BLaER1 treated with 17β-estradiol and CSF1 and Interleukin-3, amounts not matched to agents 10 nM and 100 nM (cell line): ENCODE data around the gene PDZK1IP1.

Source experiments
- H3K27ac ChIP-seq, 11 experiments: shearing (Covaris generic); formaldehyde crosslinking; 2 replicates each; pipeline ENCODE4 v1.8.1; 2022
- H3K27me3 ChIP-seq, 11 experiments: shearing (Covaris generic); formaldehyde crosslinking; 2 replicates each; pipeline ENCODE4 v1.8.1; 2022
- H3K36me3 ChIP-seq, 11 experiments: shearing (Covaris generic); formaldehyde crosslinking; 2 replicates each; pipeline ENCODE4 v1.8.1; 2022
- H3K4me1 ChIP-seq, 10 experiments: shearing (Covaris generic); formaldehyde crosslinking; 2 replicates each; pipeline ENCODE4 v1.8.1; 2022
- H3K4me2 ChIP-seq, 11 experiments: shearing (Covaris generic); formaldehyde crosslinking; 2 replicates each; pipeline ENCODE4 v1.8.1; 2022
- H3K4me3 ChIP-seq, 10 experiments: shearing (Covaris generic); formaldehyde crosslinking; 2 replicates each; pipeline ENCODE4 v1.8.1; 2022
- H3K9ac ChIP-seq, 11 experiments: shearing (Covaris generic); formaldehyde crosslinking; 2 replicates each; pipeline ENCODE4 v1.8.1; 2022
- H3K9me3 ChIP-seq, 11 experiments: shearing (Covaris generic); formaldehyde crosslinking; replicated peaks in 1 of 11; 2 replicates each; pipeline ENCODE4 v1.8.1; 2022
- H4K20me1 ChIP-seq, 11 experiments: shearing (Covaris generic); formaldehyde crosslinking; 2 replicates each; pipeline ENCODE4 v1.8.1; 2022
- Cebpa-rat ChIP-seq, 11 experiments: shearing (Covaris generic); IDR thresholded peaks; 2 replicates each; pipeline ENCODE4 v1.8.1; 2022

The PDZK1IP1 gene

GRCh38 chr1:47187231-47187925 lies 2.5 kb downstream of the PDZK1IP1 start:
- Histone ChIP-seq H3K36me3 (no peaks in the 10 kb centered on the region), H4K20me1 (no peaks in the 10 kb centered on the region), H3K4me2 (no peak overlapping the region), H3K4me1 (peaks cover 5 to 24% (median 16%) of the 10 kb centered on the region in 10 experiments; a peak in 18 of 20 replicates), H3K27ac (no peak overlapping the region), H3K9ac (no peak overlapping the region; a peak in 1 of 22 replicates), H3K27me3 (no peaks in the 10 kb centered on the region), H3K4me3 (no peak overlapping the region), H3K9me3 (no peaks in the 10 kb centered on the region)
- TF ChIP-seq Cebpa-rat (IDR thresholded peaks at IDR 0.05), result no peak

DNA sequence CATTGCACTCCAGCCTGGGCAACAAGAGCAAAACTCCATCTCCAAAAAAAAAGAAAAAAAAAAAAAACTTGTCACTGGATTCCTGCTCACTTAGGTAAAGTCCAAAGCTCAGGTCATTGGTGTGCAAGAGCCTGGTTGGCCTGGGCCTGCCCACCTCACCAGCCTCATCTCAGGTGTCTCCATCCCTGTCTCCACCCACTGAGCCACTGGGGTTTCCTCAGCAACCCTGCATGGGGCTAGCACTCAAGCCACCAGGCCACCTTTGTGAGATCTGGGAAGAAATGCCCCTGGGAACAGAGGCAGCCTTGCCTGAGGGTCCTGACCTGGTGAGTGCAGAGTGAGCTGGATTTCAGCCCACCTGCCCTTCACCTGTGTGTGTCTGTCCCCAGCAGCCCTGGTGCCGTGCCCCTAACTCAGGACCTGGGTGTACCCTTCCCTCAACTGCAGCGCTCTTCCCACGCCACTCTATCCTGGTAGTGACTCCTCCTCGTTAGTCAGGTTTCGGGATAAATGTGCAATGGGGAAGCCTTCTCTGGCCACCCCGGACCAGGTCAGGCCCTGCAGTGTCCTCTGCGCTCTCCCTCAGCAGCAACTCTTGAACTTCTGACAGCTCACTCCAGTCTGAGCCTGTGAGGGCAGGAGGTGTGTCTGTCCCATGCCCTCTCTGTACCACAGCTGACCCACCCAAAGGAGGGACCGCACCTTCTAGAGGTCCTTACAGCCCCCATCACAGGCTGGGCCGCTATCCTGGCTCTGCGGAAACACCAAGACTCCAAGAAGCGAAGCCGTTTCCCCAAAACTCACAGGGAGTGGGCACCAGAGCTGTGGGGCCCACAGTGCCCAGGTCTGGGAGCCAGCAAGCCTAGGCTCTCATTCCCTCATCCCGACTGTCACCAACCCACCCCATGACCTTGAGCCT lies 3.3 kb downstream of the PDZK1IP1 start:
- H3K9ac ChIP-seq, result no peak overlapping the region
- no peaks in the 10 kb centered on the region for H3K36me3 ChIP-seq
- H3K4me3 ChIP-seq, result no peak overlapping the region
- H3K4me1 ChIP-seq, result peaks cover 5 to 24% (median 17%) of the 10 kb centered on the region in 10 experiments; a peak in 18 of 20 replicates
- no peaks in the 10 kb centered on the region for H3K27me3 ChIP-seq
- TF ChIP-seq Cebpa-rat (IDR thresholded peaks at IDR 0.05), result no peak
- no peak overlapping the region for H3K27ac ChIP-seq
- no peak overlapping the region for H3K4me2 ChIP-seq
- no peaks in the 10 kb centered on the region for H4K20me1 ChIP-seq
- no peaks in the 10 kb centered on the region for H3K9me3 ChIP-seq

GRCh38 chr1:47184822-47185677 lies 4.8 kb downstream of the PDZK1IP1 start:
- Histone ChIP-seq H3K27me3 (no peaks in the 10 kb centered on the region), H3K9me3 (no peaks in the 10 kb centered on the region), H3K36me3 (no peaks in the 10 kb centered on the region), H4K20me1 (no peaks in the 10 kb centered on the region), H3K4me2 (no peak overlapping the region), H3K4me3 (no peak overlapping the region), H3K4me1 (peaks cover 5 to 20% (median 10%) of the 10 kb centered on the region in 10 experiments; a peak in 17 of 20 replicates), H3K27ac (no peak overlapping the region), H3K9ac (no peak overlapping the region)
- TF ChIP-seq Cebpa-rat (IDR thresholded peaks at IDR 0.05), result no peak

GRCh38 chr1:47184090-47184821 lies 5.6 kb downstream of the PDZK1IP1 start:
- Histone ChIP-seq H4K20me1 (no peaks in the 10 kb centered on the region), H3K4me1 (peaks cover 7 to 27% (median 15%) of the 10 kb centered on the region in 10 experiments; a peak in 19 of 20 replicates)
- no peak for TF ChIP-seq Cebpa-rat (IDR thresholded peaks at IDR 0.05)

GRCh38 chr1:47183308-47184089 lies 6.3 kb downstream of the PDZK1IP1 start:
- peaks cover 7 to 28% (median 15%) of the 10 kb centered on the region in 10 experiments for H3K4me1 ChIP-seq
- no peak for TF ChIP-seq Cebpa-rat (IDR thresholded peaks at IDR 0.05)
- H3K9ac ChIP-seq, result no peak overlapping the region
- no peaks in the 10 kb centered on the region for H3K9me3 ChIP-seq
- H3K27ac ChIP-seq, result no peak overlapping the region
- H3K4me2 ChIP-seq, result peak overlapping the region in 2 of 11 experiments; percentile 7 to 15; a peak in 1 of 22 replicates
- no peaks in the 10 kb centered on the region for H4K20me1 ChIP-seq
- H3K4me3 ChIP-seq, result no peak overlapping the region
- H3K27me3 ChIP-seq, result no peaks in the 10 kb centered on the region
- H3K36me3 ChIP-seq, result no peaks in the 10 kb centered on the region

More at GRCh38 chr1:47184090-47184821, 5.6 kb downstream of the PDZK1IP1 start:
- Histone ChIP-seq H3K27me3 (no peaks in the 10 kb centered on the region), H3K9me3 (no peaks in the 10 kb centered on the region), H3K4me3 (no peak overlapping the region), H3K27ac (no peak overlapping the region), H3K4me2 (peak overlapping the region in 1 of 11 experiments; percentile 7; a peak in 1 of 22 replicates), H3K36me3 (no peaks in the 10 kb centered on the region), H3K9ac (no peak overlapping the region)

GRCh38 chr1:47182676-47183235 lies 7.1 kb downstream of the PDZK1IP1 start:
- Histone ChIP-seq H3K36me3 (no peaks in the 10 kb centered on the region), H3K9me3 (no peaks in the 10 kb centered on the region), H3K4me2 (no peak overlapping the region), H3K27me3 (no peaks in the 10 kb centered on the region), H4K20me1 (no peaks in the 10 kb centered on the region), H3K4me3 (no peak overlapping the region), H3K27ac (no peak overlapping the region), H3K4me1 (peaks cover 6 to 26% (median 13%) of the 10 kb centered on the region in 10 experiments; a peak in 19 of 20 replicates), H3K9ac (0 out of 22 replicates have a peak overlapping the region, but pooled peaks of 1 of the 11 experiments have one; percentile 42)
- TF ChIP-seq Cebpa-rat (IDR thresholded peaks at IDR 0.05), result no peak

- no peaks in the 10 kb centered on the region for H3K27me3 ChIP-seq
- peak overlapping the region in 1 of 11 experiments; percentile 30; a peak in 1 of 22 replicates for H3K4me2 ChIP-seq
- peak overlapping the region in 2 of 11 experiments; percentile 15 to 42; a peak in 1 of 22 replicates for H3K9ac ChIP-seq
- H3K36me3 ChIP-seq, result no peaks in the 10 kb centered on the region
- no peak for TF ChIP-seq Cebpa-rat (IDR thresholded peaks at IDR 0.05)
- H3K27ac ChIP-seq, result no peak overlapping the region
- H3K4me3 ChIP-seq, result no peak overlapping the region
- no peaks in the 10 kb centered on the region for H4K20me1 ChIP-seq
- no peaks in the 10 kb centered on the region for H3K9me3 ChIP-seq
- H3K4me1 ChIP-seq, result peaks cover 6 to 26% (median 13%) of the 10 kb centered on the region in 10 experiments; a peak in 19 of 20 replicates
Measured at GRCh38 chr1:47181955-47182675, 7.7 kb downstream of the PDZK1IP1 start.
